Smooth muscle cell (in vitro differentiated cells): ENCODE results near the gene FAM114A1. TPM values are rescaled to one million over a fixed set of nuclear protein-coding genes. Genes with fewer than 3 reads are reported as not detected.

Source experiments
- DNase-seq: peaks from one replicate; lab custom pipeline; 2025; ENCODE audit not compliant: unreplicated experiment; lab: John Stamatoyannopoulos, UW
- H2AFZ ChIP-seq: fragments of 200-600 bp; sonication (generic); 2 replicates; pipeline ENCODE4 v1.6.0; 2016; ENCODE audit warnings: antibody characterized with exemption, low read depth, mild to moderate bottlenecking
- H3F3A ChIP-seq: fragments of 200-600 bp; sonication (generic); 2 replicates; pipeline ENCODE4 v1.6.0; 2017; ENCODE audit warnings: antibody characterized with exemption, low read depth
- H3K27ac ChIP-seq: fragments of 200-600 bp; sonication (generic); 2 replicates; pipeline ENCODE4 v1.5.1; 2016; ENCODE audit warnings: low read depth, mild to moderate bottlenecking
- H3K27me3 ChIP-seq: fragments of 200-600 bp; sonication (generic); 2 replicates; pipeline ENCODE4 v1.6.1; 2016; ENCODE audit warnings: low read depth, mild to moderate bottlenecking
- H3K36me3 ChIP-seq: fragments of 200-600 bp; sonication (generic); 2 replicates; pipeline ENCODE4 v1.5.1; 2016; ENCODE audit warnings: low read depth
- H3K4me1 ChIP-seq: fragments of 200-600 bp; sonication (generic); 2 replicates; pipeline ENCODE4 v1.5.1; 2016; ENCODE audit warnings: low read depth
- H3K4me2 ChIP-seq: fragments of 200-600 bp; sonication (generic); 2 replicates; pipeline ENCODE4 v1.6.0; 2016; ENCODE audit warnings: mild to moderate bottlenecking
- H3K4me3 ChIP-seq: fragments of 200-600 bp; sonication (generic); 2 replicates; pipeline ENCODE4 v1.5.1; 2016; ENCODE audit warnings: mild to moderate bottlenecking
- H3K79me2 ChIP-seq: fragments of 200-600 bp; sonication (generic); 2 replicates; pipeline ENCODE4 v1.6.0; 2016; ENCODE audit warnings: low read depth, mild to moderate bottlenecking
- H3K9ac ChIP-seq: fragments of 200-600 bp; sonication (generic); 2 replicates; pipeline ENCODE4 v1.6.0; 2016; ENCODE audit warnings: low read depth
- H3K9me3 ChIP-seq: fragments of 200-600 bp; sonication (generic); replicated peaks from 2 replicates; pipeline ENCODE4 v1.5.1; 2016; ENCODE audit warnings: low read depth
- H4K20me1 ChIP-seq: fragments of 200-600 bp; sonication (generic); 2 replicates; pipeline ENCODE4 v1.6.0; 2016; ENCODE audit warnings: low read depth
- CTCF ChIP-seq: fragments of 200-600 bp; sonication (generic); IDR thresholded peaks from 2 replicates; pipeline ENCODE4 v1.5.1; 2017; ENCODE audit warnings: borderline replicate concordance, mild to moderate bottlenecking, antibody characterized with exemption; ENCODE audit not compliant: insufficient read depth, poor library complexity, severe bottlenecking
- WGBS: methylation state at CpG from one replicate; pipeline ENCODE4 v1.1.7; 2016; ENCODE audit warnings: low lambda C conversion rate; 5-methylcytosine and 5-hydroxymethylcytosine counted together
- polyA plus RNA-seq: library from polyadenylated mRNA; unstranded; fragments of >200 nt; fragmentation: Nextera tagmentation; extraction: Ambion mirVana; gene quantifications from 2 replicates; pipeline ENCODE4 v1.2.1, GENCODE V29; 2016
- total RNA-seq: library from RNA; depleted of rRNA; stranded (reverse); fragments of >200 nt; gene quantifications from 2 replicates; pipeline ENCODE4 v1.2.3, GENCODE V29; 2014

FAM114A1 gene
- total and polyA plus RNA-seq, 2 experiments from 2014 or later = 213 to 226 TPM

DNA sequence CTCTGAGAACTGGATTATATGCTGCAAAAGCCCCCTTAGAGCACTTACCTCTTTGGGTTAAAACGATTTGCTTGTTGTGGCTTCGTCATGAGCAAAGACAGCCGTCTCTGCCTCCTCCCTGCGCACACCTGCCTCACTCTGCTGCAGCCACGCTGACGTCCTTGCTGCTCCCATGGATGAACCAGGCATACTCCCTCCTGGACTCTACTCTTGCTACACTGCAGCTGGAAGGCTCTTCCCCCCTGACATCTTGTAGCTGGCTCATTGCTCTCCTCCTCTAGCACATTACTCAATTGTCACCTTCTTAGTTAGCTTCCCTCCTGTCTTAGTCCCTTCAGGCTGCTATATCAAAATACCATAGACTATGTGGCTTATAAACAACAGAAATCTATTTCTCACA, 59.3 kb downstream of the FAM114A1 start:
- 98% methylated on average over 6 of the region's 6 CpGs for WGBS
- H3K27me3 ChIP-seq = no peaks in the 10 kb centered on the region
- H3K4me2 ChIP-seq = no peak overlapping the region
- H3K4me3 ChIP-seq = no peak overlapping the region
- H2AFZ ChIP-seq = no peak overlapping the region
- H3K4me1 ChIP-seq = peaks cover 2% of the 10 kb centered on the region
- DNase-seq = no peak
- peaks cover 35% of the 10 kb centered on the region for H3K36me3 ChIP-seq
- no peak overlapping the region for H3K9ac ChIP-seq
- H3F3A ChIP-seq = peaks cover 7% of the 10 kb centered on the region
- peaks cover 22% of the 10 kb centered on the region for H4K20me1 ChIP-seq
- H3K79me2 ChIP-seq = no peaks in the 10 kb centered on the region
- H3K27ac ChIP-seq = no peak overlapping the region
- no peak for TF ChIP-seq CTCF
- H3K9me3 ChIP-seq = no peaks in the 10 kb centered on the region

- no peak overlapping the region for H3K4me3 ChIP-seq
- H3K9me3 ChIP-seq = no peaks in the 10 kb centered on the region
- no peak for DNase-seq
- TF ChIP-seq CTCF = no peak
- no peaks in the 10 kb centered on the region for H3K27me3 ChIP-seq
- 96% methylated on average over 3 of the region's 3 CpGs for WGBS
- H3K36me3 ChIP-seq = peaks cover 42% of the 10 kb centered on the region
- H3K4me2 ChIP-seq = no peak overlapping the region
- no peak overlapping the region for H3K9ac ChIP-seq
- H3F3A ChIP-seq = peaks cover 7% of the 10 kb centered on the region
- H4K20me1 ChIP-seq = peaks cover 17% of the 10 kb centered on the region
- H2AFZ ChIP-seq = no peak overlapping the region
- no peaks in the 10 kb centered on the region for H3K79me2 ChIP-seq
- H3K27ac ChIP-seq = no peak overlapping the region
- peaks cover 2% of the 10 kb centered on the region for H3K4me1 ChIP-seq
These were observed 61.0 kb downstream of the FAM114A1 start for GRCh38 chr4:38928568-38928967.

- Histone ChIP-seq H3K4me2 (no peak overlapping the region), H3K4me3 (no peak overlapping the region), H3F3A (peaks cover 7% of the 10 kb centered on the region), H3K36me3 (peaks cover 45% of the 10 kb centered on the region), H3K9me3 (no peaks in the 10 kb centered on the region), H3K27ac (no peak overlapping the region), H4K20me1 (peaks cover 13% of the 10 kb centered on the region), H2AFZ (no peak overlapping the region), H3K4me1 (peaks cover 2% of the 10 kb centered on the region), H3K79me2 (no peaks in the 10 kb centered on the region), H3K27me3 (no peaks in the 10 kb centered on the region), H3K9ac (no peak overlapping the region)
- no peak for DNase-seq
- WGBS = 94% methylated on average over 9 of the region's 9 CpGs
- no peak for TF ChIP-seq CTCF
These were observed 61.4 kb downstream of the FAM114A1 start for GRCh38 chr4:38928974-38929373.

- Histone ChIP-seq H3K79me2 (no peaks in the 10 kb centered on the region), H4K20me1 (peaks cover 4% of the 10 kb centered on the region), H3K9me3 (no peaks in the 10 kb centered on the region), H3K4me3 (no peak overlapping the region), H3K9ac (no peak overlapping the region), H3K27ac (no peak overlapping the region), H3F3A (peaks cover 7% of the 10 kb centered on the region), H3K4me1 (no peaks in the 10 kb centered on the region), H3K4me2 (no peak overlapping the region), H2AFZ (no peak overlapping the region), H3K27me3 (no peaks in the 10 kb centered on the region), H3K36me3 (peaks cover 57% of the 10 kb centered on the region)
- no peak for DNase-seq
- TF ChIP-seq CTCF = no peak
- 44% methylated on average over 1 of the region's 1 CpG for WGBS
These were observed 62.6 kb downstream of the FAM114A1 start for GRCh38 chr4:38930204-38930603.
